K562 (cell line): ENCODE measurements around the gene ERVFRD-1. TPM values are rescaled to one million over a fixed set of nuclear protein-coding genes. Genes with fewer than 3 reads are reported as not detected.

ENCODE experiments used
- ATAC-seq: fragments of 200-7000 bp; cut with Tn5 transposase; 3 replicates; pipeline ENCODE4 v1.9.1; 2020; ENCODE audit warnings: moderate library complexity
- BruUV-seq: library from RNA; stranded (reverse); fragments of 400-500 nt; replicated peaks from 2 replicates; lab custom pipeline; 2021; lab: Mats Ljungman, UMichigan
- CTCF ChIA-PET: fragments of 300-600 bp; formaldehyde crosslinking; extraction: SDS; loops from one replicate; lab custom pipeline; 2021; ENCODE audit warnings: low intra/inter-chr PET ratio; lab: Yijun Ruan, JAX
- POLR2A ChIA-PET: fragments of 300-600, 350-650 bp; sonication (Branson Sonifier 250); formaldehyde crosslinking; extraction: SDS; loops from one replicate; lab custom pipeline; 2021; ENCODE audit warnings: antibody characterized with exemption, inconsistent platforms; lab: Yijun Ruan, JAX
- DNase-seq, 4 experiments: peaks; one replicate each; pipeline versions ENCODE4 v3.0.0 to v3.0.0-alpha.2; 2011 to 2018; ENCODE audit warnings: low spot score in 3 of 4, mixed read lengths in 3 of 4; ENCODE audit errors: extremely low read depth in 1 of 4
- FAIRE-seq: peaks from 2 replicates; lab custom pipeline; 2011; peaks lifted over from hg19 to GRCh38; lab: Jason Lieb, UNC
- H2AFZ ChIP-seq: 2 replicates; pipeline ENCODE4 v1.6.0; 2011; ENCODE audit warnings: low read depth, low read length, control low read depth, inconsistent platforms
- H3K27ac ChIP-seq: fragments of 200-600 bp; 3 replicates; pipeline ENCODE4 v1.8.0; 2011; ENCODE audit warnings: low read depth, mild to moderate bottlenecking, control low read depth, inconsistent platforms, low read length, moderate library complexity, mixed read lengths; ENCODE audit errors: extremely low read depth
- H3K27me3 ChIP-seq, 2 experiments: fragments of 300-600 bp in 1 of 2; 2 replicates in 1 of 2; 3 replicates in 1 of 2; pipeline versions ENCODE4 v1.6.0 to v1.8.0; 2011; ENCODE audit warnings: inconsistent platforms in 2 of 2, low read length in 2 of 2, mild to moderate bottlenecking in 1 of 2, mixed read lengths in 1 of 2, moderate library complexity in 1 of 2; ENCODE audit not compliant: control insufficient read depth in 2 of 2, insufficient read depth in 2 of 2
- H3K36me3 ChIP-seq: fragments of 300-600 bp; 3 replicates; pipeline ENCODE4 v1.8.0; 2011; ENCODE audit warnings: mild to moderate bottlenecking, low read length, inconsistent platforms; ENCODE audit not compliant: control insufficient read depth, insufficient read depth
- H3K4me1 ChIP-seq, 2 experiments: fragments of 200-600 bp in 1 of 2; replicated peaks in 1 of 2; 2 replicates in 1 of 2; 3 replicates in 1 of 2; pipeline versions ENCODE4 v1.5.1 to v1.8.0; 2011; ENCODE audit warnings: inconsistent platforms in 2 of 2, low read length in 2 of 2, mild to moderate bottlenecking in 1 of 2, mixed read lengths in 1 of 2, moderate library complexity in 1 of 2; ENCODE audit not compliant: control insufficient read depth in 2 of 2, insufficient read depth in 2 of 2
- H3K4me2 ChIP-seq: 2 replicates; pipeline ENCODE4 v1.6.1; 2011; ENCODE audit warnings: low read length, control low read depth, inconsistent platforms, mixed read lengths; ENCODE audit not compliant: insufficient read depth
- H3K4me3 ChIP-seq: fragments of 200-600 bp; sonication (generic), shearing (Covaris generic); 2 replicates; pipeline ENCODE4 v1.5.1; 2016; ENCODE audit warnings: control low read depth, inconsistent platforms
- H3K79me2 ChIP-seq: fragments of 200-600 bp; 3 replicates; pipeline ENCODE4 v1.8.0; 2011; ENCODE audit warnings: low read length, inconsistent platforms; ENCODE audit not compliant: control insufficient read depth, insufficient read depth
- H3K9ac ChIP-seq, 2 experiments: 2 replicates each; pipeline versions ENCODE4 v1.6.0 to v1.6.1; 2011; ENCODE audit warnings: low read depth in 2 of 2, low read length in 2 of 2, control low read depth in 1 of 2, inconsistent platforms in 1 of 2, mild to moderate bottlenecking in 1 of 2, mixed read lengths in 1 of 2; ENCODE audit not compliant: insufficient read depth in 1 of 2
- H3K9me1 ChIP-seq: one replicate; pipeline ENCODE4 v1.6.0; 2011; ENCODE audit warnings: inconsistent platforms, mild to moderate bottlenecking, low read length, moderate library complexity; ENCODE audit not compliant: control insufficient read depth, insufficient read depth
- H3K9me3 ChIP-seq: replicated peaks from 2 replicates; pipeline ENCODE4 v1.5.1; 2011; ENCODE audit warnings: low read depth, low read length, inconsistent platforms; ENCODE audit not compliant: control insufficient read depth, insufficient read depth
- H4K20me1 ChIP-seq: replicated peaks from 2 replicates; pipeline ENCODE4 v1.6.1; 2011; ENCODE audit warnings: low read length, inconsistent platforms, mixed read lengths; ENCODE audit not compliant: control insufficient read depth, insufficient read depth
- CBX5 ChIP-seq: IDR thresholded peaks from 2 replicates; pipeline ENCODE4 v1.6.1; 2014; ENCODE audit warnings: low read depth, borderline replicate concordance
- CTBP1 ChIP-seq: fragments of 450-650 bp; IDR thresholded peaks from 2 replicates; pipeline ENCODE4 v1.6.1; 2016; ENCODE audit warnings: borderline replicate concordance
- E2F8 ChIP-seq: fragments of 450-650 bp; IDR thresholded peaks from 2 replicates; pipeline ENCODE4 v1.7.1; 2018; ENCODE audit warnings: mild to moderate bottlenecking, low read depth; ENCODE audit not compliant: partially characterized antibody
- FOXP1 ChIP-seq: sonication (generic); formaldehyde crosslinking; IDR thresholded peaks from 2 replicates; pipeline ENCODE4 v1.8.0; 2022; ENCODE audit warnings: mild to moderate bottlenecking, missing genetic modification reagents
- GABPB2 ChIP-seq: fragments of 250-450 bp; sonication (Bioruptor Pico); conservative IDR thresholded peaks from 2 replicates; pipeline ENCODE4 v1.5.1; 2021; ENCODE audit warnings: mild to moderate bottlenecking
- KLF6 ChIP-seq: fragments of 250-450 bp; sonication (Bioruptor Pico); IDR thresholded peaks from 2 replicates; pipeline ENCODE4 v1.4.0; 2020; ENCODE audit warnings: mild to moderate bottlenecking, moderate library complexity, borderline replicate concordance
- NELFE ChIP-seq: IDR thresholded peaks from 2 replicates; pipeline ENCODE4 v1.6.1; 2011; ENCODE audit warnings: mild to moderate bottlenecking; ENCODE audit not compliant: insufficient read depth, insufficient read length
- NR1H2 ChIP-seq: sonication (generic); formaldehyde crosslinking; IDR thresholded peaks from 2 replicates; pipeline ENCODE4 v1.4.0; 2020; ENCODE audit warnings: mild to moderate bottlenecking, missing genetic modification reagents
- SMAD4 ChIP-seq: fragments of 250-450 bp; sonication (Bioruptor Pico); conservative IDR thresholded peaks from 2 replicates; pipeline ENCODE4 v1.8.0; 2021; ENCODE audit warnings: inconsistent platforms, mild to moderate bottlenecking, moderate library complexity
- ZBTB17 ChIP-seq: fragments of 450-650 bp; formaldehyde crosslinking; IDR thresholded peaks from 2 replicates; pipeline ENCODE4 v1.4.0; 2020; ENCODE audit warnings: mild to moderate bottlenecking
- ZNF3 ChIP-seq: fragments of 250-450 bp; sonication (Bioruptor Pico); IDR thresholded peaks from 2 replicates; pipeline ENCODE4 v1.5.0; 2021; ENCODE audit warnings: mild to moderate bottlenecking, moderate library complexity
- ZNF311 ChIP-seq: fragments of 250-450 bp; sonication (Bioruptor Pico); IDR thresholded peaks from 2 replicates; pipeline ENCODE4 v1.4.0; 2020; ENCODE audit warnings: mild to moderate bottlenecking, moderate library complexity
- ZNF384 ChIP-seq: IDR thresholded peaks from 2 replicates; pipeline ENCODE4 v1.6.1; 2012; ENCODE audit warnings: low read depth, low read length, improper control_type of control experiment
- ZNF717 ChIP-seq: fragments of 250-450 bp; sonication (Bioruptor Pico); IDR thresholded peaks from 2 replicates; pipeline ENCODE4 v1.5.0; 2021
- ZSCAN32 ChIP-seq: fragments of 450-650 bp; formaldehyde crosslinking; IDR thresholded peaks from 2 replicates; pipeline ENCODE4 v1.4.0; 2020; ENCODE audit warnings: mild to moderate bottlenecking, moderate library complexity
- WGBS: fragments of 100-300 bp; shearing (Covaris generic); methylation state at CpG from one replicate; pipeline ENCODE4 v1.1.6; 2016; ENCODE audit warnings: low coverage, mixed read lengths; ENCODE audit not compliant: insufficient coverage; ENCODE audit errors: missing lambda C conversion rate; 5-methylcytosine and 5-hydroxymethylcytosine counted together
- in situ Hi-C: fragments of 300-500 bp; cut with MboI; formaldehyde crosslinking; loops from 4 replicates; pipeline ENCODE4 v1.15.0; 2018; ENCODE audit warnings: inconsistent platforms, mixed read lengths
- intact Hi-C: fragments of 100-400 bp; cut with micrococcal nuclease; formaldehyde crosslinking; loops from 2 replicates; pipeline ENCODE4 v1.14.2; 2022
- polyA plus RNA-seq, 8 experiments: library from polyadenylated mRNA; depleted of rRNA in 4 of 8; stranded (reverse) in 5 of 8; unstranded in 3 of 8; fragments of >200 nt; fragmentation: Nextera tagmentation in 2 of 8; fragmentation: Illumina TruSeq in 1 of 8; extraction: Ambion mirVana in 2 of 8; extraction: Trizol in 1 of 8; gene quantifications; 2 replicates each; pipeline versions ENCODE4 v1.2.1 to v1.2.3, GENCODE V29; 2011 to 2014; ENCODE audit warnings: inconsistent platforms in 1 of 8, missing spikeins in 1 of 8
- total RNA-seq, 7 experiments: library from RNA; depleted of rRNA in 6 of 7; stranded (reverse); fragments of >200 nt in 6 of 7; fragmentation: Illumina TruSeq in 2 of 7; extraction: Trizol in 2 of 7; gene quantifications; 2 replicates each; pipeline versions ENCODE4 v1.2.1 to v1.2.3, GENCODE V29; 2011 to 2021; ENCODE audit warnings: low replicate concordance in 1 of 7
- TF ChIP-seq, protein P1 (sequence below): fragments of 450-650 bp; formaldehyde crosslinking; IDR thresholded peaks from 2 replicates; pipeline ENCODE4 v1.4.0; 2022; ENCODE audit warnings: mild to moderate bottlenecking, moderate library complexity
- TF ChIP-seq, protein P2 (sequence below): fragments of 450-650 bp; conservative IDR thresholded peaks from 2 replicates; pipeline ENCODE4 v1.6.1; 2016; ENCODE audit warnings: missing genetic modification characterization, low read depth, mild to moderate bottlenecking, control low read depth, missing compliant biosample characterization

ERVFRD-1 gene
- total and polyA plus RNA-seq, 9 of the 15 experiments (the other 6 are each of a cell fraction or from before 2014, with no cell fraction given): 0.05 to 0.14 (median 0.09) TPM; not detected in 2

- intact Hi-C loops (no loop called here), in situ Hi-C loops (no loop called here)
- Histone ChIP-seq H3K9ac (peak within 1 kb of the TSS; percentile 92 to 98), H3K79me2 (peaks cover 47% of the 10 kb centered on the region), H3K36me3 (no peaks in the 10 kb centered on the region; the same call in 2 of the 3 replicates), H3K9me3 (no peaks in the 10 kb centered on the region), H3K27me3 (no peaks in the 10 kb centered on the region), H3K9me1 (no peaks in the 10 kb centered on the region), H3K4me1 (peaks cover 12 to 15% of the 10 kb centered on the region in 2 experiments), H2AFZ (peak within 1 kb of the TSS; percentile 97), H4K20me1 (no peaks in the 10 kb centered on the region), H3K4me3 (peak within 1 kb of the TSS; percentile 68), H3K27ac (peak within 1 kb of the TSS; percentile 91), H3K4me2 (peak within 1 kb of the TSS; percentile 97)
- DNase-seq: peak; percentile 95 to 99 (median 96)
- ChIA-PET POLR2A (interaction anchor here (0.6 to 3.2 kb wide), 15 partner anchors 8 to 632 kb away, joined by 3 to 24 read pairs (median 3); partner anchors contain the start of gene SYCP2L), CTCF (interaction anchor here (0.9 to 1.6 kb wide), 2 partner anchors 50 to 51 kb away, joined by 3 to 6 read pairs; no protein-coding TSS in a partner anchor)
- under 1% methylated on average over 63 of the region's 90 CpGs for WGBS
- BruUV-seq: no TSS peak
- peak; percentile 86 for FAIRE-seq
- peak; percentile 95 for ATAC-seq
- no peak for TF ChIP-seq NELFE
- peak; percentile 91 for TF ChIP-seq ZBTB17 (CRISPR knock-in tag)
- TF ChIP-seq E2F8: peak; percentile 64
- TF ChIP-seq, protein P1, sequence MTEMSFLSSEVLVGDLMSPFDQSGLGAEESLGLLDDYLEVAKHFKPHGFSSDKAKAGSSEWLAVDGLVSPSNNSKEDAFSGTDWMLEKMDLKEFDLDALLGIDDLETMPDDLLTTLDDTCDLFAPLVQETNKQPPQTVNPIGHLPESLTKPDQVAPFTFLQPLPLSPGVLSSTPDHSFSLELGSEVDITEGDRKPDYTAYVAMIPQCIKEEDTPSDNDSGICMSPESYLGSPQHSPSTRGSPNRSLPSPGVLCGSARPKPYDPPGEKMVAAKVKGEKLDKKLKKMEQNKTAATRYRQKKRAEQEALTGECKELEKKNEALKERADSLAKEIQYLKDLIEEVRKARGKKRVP (CRISPR knock-in tag): 0 out of 2 replicates have a peak, but pooled peaks have one; percentile 16
- TF ChIP-seq, protein P2, sequence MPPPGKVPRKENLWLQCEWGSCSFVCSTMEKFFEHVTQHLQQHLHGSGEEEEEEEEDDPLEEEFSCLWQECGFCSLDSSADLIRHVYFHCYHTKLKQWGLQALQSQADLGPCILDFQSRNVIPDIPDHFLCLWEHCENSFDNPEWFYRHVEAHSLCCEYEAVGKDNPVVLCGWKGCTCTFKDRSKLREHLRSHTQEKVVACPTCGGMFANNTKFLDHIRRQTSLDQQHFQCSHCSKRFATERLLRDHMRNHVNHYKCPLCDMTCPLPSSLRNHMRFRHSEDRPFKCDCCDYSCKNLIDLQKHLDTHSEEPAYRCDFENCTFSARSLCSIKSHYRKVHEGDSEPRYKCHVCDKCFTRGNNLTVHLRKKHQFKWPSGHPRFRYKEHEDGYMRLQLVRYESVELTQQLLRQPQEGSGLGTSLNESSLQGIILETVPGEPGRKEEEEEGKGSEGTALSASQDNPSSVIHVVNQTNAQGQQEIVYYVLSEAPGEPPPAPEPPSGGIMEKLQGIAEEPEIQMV (tag): no peak
- peak; percentile 91 for TF ChIP-seq CTBP1
- TF ChIP-seq ZNF3 (CRISPR knock-in tag): no peak
- TF ChIP-seq ZNF717 (CRISPR knock-in tag): no peak
- TF ChIP-seq GABPB2 (CRISPR knock-in tag): no peak
- TF ChIP-seq CBX5: no peak
- TF ChIP-seq SMAD4 (CRISPR knock-in tag): peak; percentile 81
- TF ChIP-seq ZNF384: no peak
- TF ChIP-seq ZNF311 (CRISPR knock-in tag): peak; percentile 26; the same call in 1 of the 2 replicates
- TF ChIP-seq ZSCAN32 (CRISPR knock-in tag): no peak
- peak; percentile 48; the same call in 1 of the 2 replicates for TF ChIP-seq KLF6 (CRISPR knock-in tag)
- no peak for TF ChIP-seq NR1H2 (CRISPR knock-in tag)
- peak; percentile 67; the same call in 1 of the 2 replicates for TF ChIP-seq FOXP1 (CRISPR knock-in tag)
These were observed 17.7 kb downstream of the ERVFRD-1 start, which contains the start of gene SMIM13 for GRCh38 chr6:11093626-11094410. TSS of gene SMIM13 (plus strand) at chr6:11093834. CDS start at chr6:11094314, 480 bp downstream.
